Raji (cell line): ENCODE measurements around the gene DOCK4.

Experiments
- POLR2A ChIP-seq: IDR thresholded peaks from 2 replicates; pipeline ENCODE4 v1.6.1; 2011; ENCODE audit warnings: low read depth, low read length, control low read depth; ENCODE audit not compliant: insufficient read depth

Gene DOCK4

GRCh38 chr7:112185005-112185834 is 21.0 kb downstream of the DOCK4 start:
- TF ChIP-seq POLR2A = no peak

- TF ChIP-seq POLR2A = no peak
These were observed 21.7 kb downstream of the DOCK4 start for GRCh38 chr7:112184455-112184854.

GRCh38 chr7:112183266-112183665 is 22.9 kb downstream of the DOCK4 start:
- no peak for TF ChIP-seq POLR2A

- no peak for TF ChIP-seq POLR2A
These were observed 23.4 kb downstream of the DOCK4 start for GRCh38 chr7:112182749-112183148.

- TF ChIP-seq POLR2A = no peak
These were observed 26.0 kb downstream of the DOCK4 start for GRCh38 chr7:112180223-112180622.

GRCh38 chr7:112176693-112177415 is 29.3 kb downstream of the DOCK4 start:
- TF ChIP-seq POLR2A = no peak

- TF ChIP-seq POLR2A = no peak
These were observed 30.0 kb downstream of the DOCK4 start for GRCh38 chr7:112176241-112176640.

GRCh38 chr7:112174192-112174591 is 32.0 kb downstream of the DOCK4 start:
- no peak for TF ChIP-seq POLR2A

GRCh38 chr7:112173568-112173905 is 32.7 kb downstream of the DOCK4 start:
- TF ChIP-seq POLR2A = no peak

- TF ChIP-seq POLR2A = no peak
These were observed 33.2 kb downstream of the DOCK4 start for GRCh38 chr7:112172870-112173567.

- no peak for TF ChIP-seq POLR2A
These were observed 34.5 kb downstream of the DOCK4 start for GRCh38 chr7:112171673-112172072.

- TF ChIP-seq POLR2A = no peak
These were observed 37.3 kb downstream of the DOCK4 start for GRCh38 chr7:112168915-112169314.

- TF ChIP-seq POLR2A = no peak
These were observed 39.1 kb downstream of the DOCK4 start for GRCh38 chr7:112167147-112167546.

- no peak for TF ChIP-seq POLR2A
These were observed 43.3 kb downstream of the DOCK4 start for GRCh38 chr7:112162784-112163506.

- no peak for TF ChIP-seq POLR2A
These were observed 43.9 kb downstream of the DOCK4 start for GRCh38 chr7:112162142-112162766.
